CD14-positive monocyte (primary cell): Measurements from ENCODE around the gene POLR2C. TPM values are rescaled to one million over a fixed set of nuclear protein-coding genes. Genes with fewer than 3 reads are reported as not detected.

ENCODE experiments used
- DNase-seq, 3 donors: peaks; one replicate each; pipeline ENCODE4 v3.0.0-alpha.2; 2011 to 2022
- H2AFZ ChIP-seq: 2 replicates; pipeline ENCODE4 v1.6.0; 2012; ENCODE audit warnings: mild to moderate bottlenecking, low read depth, low read length, inconsistent platforms; ENCODE audit not compliant: insufficient read depth, poor library complexity, severe bottlenecking
- H3K27ac ChIP-seq, 2 donors: 1 replicate in 1 of 2; 2 replicates in 1 of 2; pipeline ENCODE4 v1.5.1; 2012 to 2013; ENCODE audit warnings: low read length in 2 of 2, control low read depth in 1 of 2, inconsistent platforms in 1 of 2, low read depth in 1 of 2, mild to moderate bottlenecking in 1 of 2
- H3K27me3 ChIP-seq, 2 donors: one replicate each; pipeline versions ENCODE4 v1.6.0 to v1.6.1; 2011 to 2013; ENCODE audit warnings: low read length in 2 of 2; ENCODE audit not compliant: control insufficient read depth in 2 of 2, insufficient read depth in 2 of 2
- H3K36me3 ChIP-seq, 2 donors: replicated peaks in 1 of 2; 1 replicate in 1 of 2; 2 replicates in 1 of 2; pipeline versions ENCODE4 v1.5.1 to v1.6.1; 2012 to 2013; ENCODE audit warnings: low read length in 2 of 2, control low read depth in 1 of 2, inconsistent platforms in 1 of 2, mild to moderate bottlenecking in 1 of 2; ENCODE audit not compliant: insufficient read depth in 2 of 2, control insufficient read depth in 1 of 2
- H3K4me1 ChIP-seq, 2 donors: 1 replicate in 1 of 2; 2 replicates in 1 of 2; pipeline versions ENCODE4 v1.5.1 to v1.6.1; 2012 to 2013; ENCODE audit warnings: low read length in 2 of 2, control low read depth in 1 of 2, inconsistent platforms in 1 of 2, mild to moderate bottlenecking in 1 of 2, moderate library complexity in 1 of 2; ENCODE audit not compliant: insufficient read depth in 2 of 2, control insufficient read depth in 1 of 2
- H3K4me2 ChIP-seq: replicated peaks from 2 replicates; pipeline ENCODE3; 2012; ENCODE audit warnings: low read length, moderate library complexity, mild to moderate bottlenecking; ENCODE audit not compliant: poor library complexity, severe bottlenecking; ENCODE audit errors: extremely low read depth
- H3K4me3 ChIP-seq, 3 experiments: fragments of 200-600 bp in 1 of 3; sonication (generic) in 1 of 3; replicated peaks in 1 of 3; 1 replicate in 2 of 3; 2 replicates in 1 of 3; pipeline ENCODE4 v1.5.1; 2011 to 2013; ENCODE audit warnings: low read length in 3 of 3, mild to moderate bottlenecking in 3 of 3, control low read depth in 2 of 3, low read depth in 2 of 3, inconsistent platforms in 1 of 3, moderate library complexity in 1 of 3
- H3K79me2 ChIP-seq: 2 replicates; pipeline ENCODE4 v1.6.0; 2012; ENCODE audit warnings: mild to moderate bottlenecking, control low read depth, inconsistent platforms, low read length, moderate library complexity; ENCODE audit not compliant: insufficient read depth
- H3K9ac ChIP-seq: 2 replicates; pipeline ENCODE4 v1.6.0; 2017; ENCODE audit warnings: low read length, mild to moderate bottlenecking; ENCODE audit not compliant: insufficient read depth, poor library complexity, severe bottlenecking
- H3K9me3 ChIP-seq, 2 donors: replicated peaks in 1 of 2; 1 replicate in 1 of 2; 2 replicates in 1 of 2; pipeline versions ENCODE4 v1.5.1 to v1.6.1; 2012 to 2013; ENCODE audit warnings: low read length in 2 of 2, control low read depth in 1 of 2; ENCODE audit not compliant: control insufficient read depth in 1 of 2, insufficient read depth in 1 of 2
- H4K20me1 ChIP-seq: 2 replicates; pipeline ENCODE4 v1.6.0; 2012; ENCODE audit warnings: mild to moderate bottlenecking, low read length, control low read depth, moderate library complexity; ENCODE audit not compliant: insufficient read depth
- H3K27ac Mint-ChIP-seq, 7 donors: one replicate each; pipeline ENCODE4 v1.8.0; 2020; ENCODE audit warnings: mild to moderate bottlenecking in 7 of 7, mixed read lengths in 7 of 7, moderate library complexity in 6 of 7, inconsistent platforms in 2 of 7
- H3K27me3 Mint-ChIP-seq, 3 donors: one replicate each; pipeline ENCODE4 v1.8.0; 2021 to 2022; ENCODE audit warnings: low read depth in 3 of 3, mild to moderate bottlenecking in 3 of 3, mixed read lengths in 3 of 3, moderate library complexity in 3 of 3, inconsistent platforms in 1 of 3
- H3K36me3 Mint-ChIP-seq, 2 donors: one replicate each; pipeline ENCODE4 v1.8.0; 2020; ENCODE audit warnings: mixed read lengths in 2 of 2, inconsistent platforms in 1 of 2, mild to moderate bottlenecking in 1 of 2
- H3K4me1 Mint-ChIP-seq: one replicate; pipeline ENCODE4 v1.8.0; 2020; ENCODE audit warnings: mild to moderate bottlenecking, mixed read lengths
- H3K4me3 Mint-ChIP-seq, 2 donors: one replicate each; pipeline ENCODE4 v1.8.0; 2020; ENCODE audit warnings: mild to moderate bottlenecking in 2 of 2, mixed read lengths in 2 of 2, moderate library complexity in 1 of 2
- H3K9me3 Mint-ChIP-seq, 7 donors: one replicate each; pipeline ENCODE4 v1.8.0; 2020 to 2022; ENCODE audit warnings: mixed read lengths in 7 of 7, mild to moderate bottlenecking in 6 of 7, moderate library complexity in 6 of 7, inconsistent platforms in 2 of 7
- WGBS: methylation state at CpG from one replicate; pipeline ENCODE4 v1.1.5; 2013; ENCODE audit warnings: missing lambda C conversion rate; ENCODE audit not compliant: insufficient coverage; 5-methylcytosine and 5-hydroxymethylcytosine counted together
- intact Hi-C, 2 donors: fragments of 100-400 bp; cut with micrococcal nuclease; formaldehyde crosslinking; loops; one replicate each; pipeline versions ENCODE4 v1.15.0 to v1.15.1; 2023
- polyA plus RNA-seq, 3 donors: library from polyadenylated mRNA; depleted of rRNA in 1 of 3; unstranded in 2 of 3; stranded (reverse) in 1 of 3; fragments of 300-500 nt in 2 of 3; fragments of >200 nt in 1 of 3; fragmentation: Illumina TruSeq in 2 of 3; gene quantifications; 1 replicate in 2 of 3; 2 replicates in 1 of 3; pipeline ENCODE4 v1.2.3, GENCODE V29; 2012 to 2021
- TF ChIP-seq, protein P1 (sequence below): fragments of 200-600 bp; IDR thresholded peaks from one replicate; pipeline ENCODE4 v1.8.0; 2022; ENCODE audit warnings: antibody characterized with exemption, mild to moderate bottlenecking

Gene POLR2C
- polyA plus RNA-seq, 3 donors = 22.6 to 51.3 (median 24.4) TPM

DNA sequence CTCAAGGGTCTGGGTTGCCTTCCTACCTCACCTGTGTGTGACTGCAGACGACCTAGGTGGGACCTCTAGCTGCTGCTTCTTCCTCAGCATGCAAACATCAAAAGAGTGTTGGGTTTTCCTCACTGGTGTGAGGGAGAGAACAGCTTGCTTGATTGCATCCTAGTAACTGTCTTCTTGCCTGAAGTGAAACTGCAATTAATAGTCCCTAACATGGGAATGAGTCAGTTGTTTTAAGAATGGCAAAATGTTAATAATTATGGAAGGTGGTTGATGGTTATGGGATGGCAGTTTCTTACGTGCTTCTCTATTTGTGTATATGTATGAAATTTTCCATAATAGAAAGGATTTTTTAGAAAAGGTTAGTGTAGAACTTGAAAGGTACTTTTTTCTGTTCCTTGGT, 5.9 kb downstream of the POLR2C start:
- Histone ChIP-seq H3K4me2 (no peak overlapping the region), H3K79me2 (peaks cover 18% of the 10 kb centered on the region), H3K36me3 (peaks cover 71 to 79% of the 10 kb centered on the region in 2 donors), H3K9ac (no peak overlapping the region), H3K27me3 (no peaks in the 10 kb centered on the region), H3K9me3 (no peaks in the 10 kb centered on the region), H3K4me3 (no peak overlapping the region), H4K20me1 (peaks cover 15% of the 10 kb centered on the region), H2AFZ (no peak overlapping the region), H3K4me1 (peaks cover 3 to 15% of the 10 kb centered on the region in 2 donors), H3K27ac (no peak overlapping the region)
- Mint-ChIP-seq H3K4me1 (peaks cover 24% of the 10 kb centered on the region), H3K36me3 (peaks cover 78 to 84% of the 10 kb centered on the region in 2 donors), H3K4me3 (no peak overlapping the region), H3K27me3 (peaks cover 0 to 2% (median 0%) of the 10 kb centered on the region in 3 donors), H3K27ac (peak overlapping the region in 1 of 7 donors; percentile 45), H3K9me3 (peaks cover 0 to 5% (median 0%) of the 10 kb centered on the region in 7 donors)
- 83% methylated on average over 1 of the region's 2 CpGs for WGBS
- TF ChIP-seq, protein P1, sequence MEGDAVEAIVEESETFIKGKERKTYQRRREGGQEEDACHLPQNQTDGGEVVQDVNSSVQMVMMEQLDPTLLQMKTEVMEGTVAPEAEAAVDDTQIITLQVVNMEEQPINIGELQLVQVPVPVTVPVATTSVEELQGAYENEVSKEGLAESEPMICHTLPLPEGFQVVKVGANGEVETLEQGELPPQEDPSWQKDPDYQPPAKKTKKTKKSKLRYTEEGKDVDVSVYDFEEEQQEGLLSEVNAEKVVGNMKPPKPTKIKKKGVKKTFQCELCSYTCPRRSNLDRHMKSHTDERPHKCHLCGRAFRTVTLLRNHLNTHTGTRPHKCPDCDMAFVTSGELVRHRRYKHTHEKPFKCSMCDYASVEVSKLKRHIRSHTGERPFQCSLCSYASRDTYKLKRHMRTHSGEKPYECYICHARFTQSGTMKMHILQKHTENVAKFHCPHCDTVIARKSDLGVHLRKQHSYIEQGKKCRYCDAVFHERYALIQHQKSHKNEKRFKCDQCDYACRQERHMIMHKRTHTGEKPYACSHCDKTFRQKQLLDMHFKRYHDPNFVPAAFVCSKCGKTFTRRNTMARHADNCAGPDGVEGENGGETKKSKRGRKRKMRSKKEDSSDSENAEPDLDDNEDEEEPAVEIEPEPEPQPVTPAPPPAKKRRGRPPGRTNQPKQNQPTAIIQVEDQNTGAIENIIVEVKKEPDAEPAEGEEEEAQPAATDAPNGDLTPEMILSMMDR = no peak
- intact Hi-C loops = loop anchor here in 1 of 2 donors (10.0 kb wide), 1 partner anchor 266 kb away; the partner anchor contains the start of gene KATNB1
- DNase-seq = no peak

DNA sequence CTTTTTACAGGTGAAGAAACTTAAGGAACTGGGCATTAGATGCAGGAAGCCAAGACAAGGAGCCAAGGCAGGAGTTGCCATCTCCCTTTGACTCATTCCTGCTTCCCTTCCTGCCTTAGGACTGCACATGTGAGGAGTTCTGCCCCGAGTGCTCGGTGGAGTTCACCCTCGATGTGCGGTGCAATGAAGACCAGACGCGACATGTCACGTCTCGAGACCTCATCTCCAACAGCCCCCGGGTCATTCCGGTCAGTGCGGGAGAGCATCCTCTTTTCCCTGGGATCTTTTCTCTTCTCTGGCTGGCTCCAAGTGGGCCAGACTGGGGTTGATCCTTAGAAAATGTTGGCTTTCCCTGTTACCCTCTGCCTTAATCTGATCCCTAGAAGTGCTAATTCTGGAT, 6.6 kb downstream of the POLR2C start:
- Histone ChIP-seq H3K9me3 (no peaks in the 10 kb centered on the region), H3K27ac (no peak overlapping the region), H4K20me1 (peaks cover 14% of the 10 kb centered on the region), H3K4me3 (no peak overlapping the region), H3K9ac (no peak overlapping the region), H2AFZ (no peak overlapping the region), H3K4me2 (no peak overlapping the region), H3K4me1 (peaks cover 0 to 10% of the 10 kb centered on the region in 2 donors), H3K79me2 (peaks cover 11% of the 10 kb centered on the region), H3K27me3 (no peaks in the 10 kb centered on the region), H3K36me3 (peaks cover 71 to 79% of the 10 kb centered on the region in 2 donors)
- Mint-ChIP-seq H3K27me3 (peaks cover 0 to 2% (median 0%) of the 10 kb centered on the region in 3 donors), H3K27ac (no peak overlapping the region), H3K36me3 (peaks cover 76 to 80% of the 10 kb centered on the region in 2 donors), H3K4me3 (no peak overlapping the region), H3K4me1 (peaks cover 18% of the 10 kb centered on the region), H3K9me3 (peaks cover 0 to 5% (median 0%) of the 10 kb centered on the region in 7 donors)
- 97% methylated on average over 11 of the region's 11 CpGs for WGBS
- no peak for DNase-seq
- TF ChIP-seq, protein P1 = no peak
- intact Hi-C loops = loop anchor here in 1 of 2 donors (10.0 kb wide), 1 partner anchor 266 kb away; the partner anchor contains the start of gene KATNB1
